Tibial artery (tissue), 4 donors: Measurements from ENCODE around the gene QPCT.

Experiments
- DNase-seq, 2 donors: peaks; one replicate each; pipeline ENCODE4 v3.0.0-alpha.2; 2019
- H3K27ac ChIP-seq, 2 donors: fragments of 200-600 bp; sonication (generic) in 1 of 2; 1 replicate in 1 of 2; 2 replicates in 1 of 2; pipeline ENCODE4 v1.5.1; 2018 to 2019; ENCODE audit warnings: mild to moderate bottlenecking in 1 of 2
- H3K27me3 ChIP-seq, 2 donors: fragments of 200-600 bp; sonication (generic) in 1 of 2; one replicate each; pipeline versions ENCODE4 v1.5.1 to v1.6.0; 2016 to 2019
- H3K36me3 ChIP-seq, 3 donors: fragments of 200-600 bp; sonication (generic) in 2 of 3; one replicate each; pipeline ENCODE4 v1.5.1; 2016 to 2019; ENCODE audit warnings: mild to moderate bottlenecking in 2 of 3
- H3K4me1 ChIP-seq, 4 donors: fragments of 200-600 bp; sonication (generic) in 2 of 4; 1 replicate in 3 of 4; 2 replicates in 1 of 4; pipeline ENCODE4 v1.5.1; 2016 to 2019
- H3K4me3 ChIP-seq, 2 donors: fragments of 200-600 bp; sonication (generic) in 1 of 2; 1 replicate in 1 of 2; 2 replicates in 1 of 2; pipeline ENCODE4 v1.5.1; 2018 to 2019; ENCODE audit warnings: mild to moderate bottlenecking in 2 of 2
- H3K9me3 ChIP-seq, 3 donors: fragments of 200-600 bp; sonication (generic) in 1 of 3; one replicate each; pipeline ENCODE4 v1.5.1; 2016 to 2019
- CTCF ChIP-seq, 2 experiments: fragments of 200-600 bp in 1 of 2; fragments of 450-650 bp in 1 of 2; IDR thresholded peaks; one replicate each; pipeline ENCODE4 v1.5.1; 2017 to 2019; ENCODE audit warnings: antibody characterized with exemption in 2 of 2, mild to moderate bottlenecking in 1 of 2, moderate library complexity in 1 of 2
- intact Hi-C: fragments of 100-400 bp; cut with DNase I; formaldehyde crosslinking; loops from one replicate; pipeline ENCODE4 v1.15.0; 2023; ENCODE audit warnings: low total_unique reads

The QPCT gene

GRCh38 chr2:37326285-37326684 is 18.1 kb upstream of the QPCT start:
- Histone ChIP-seq H3K27ac (peak overlapping the region; percentile 96), H3K9me3 (no peaks in the 10 kb centered on the region), H3K4me3 (peak overlapping the region; percentile 82 to 83), H3K36me3 (no peaks in the 10 kb centered on the region), H3K4me1 (peaks cover 0 to 28% (median 9%) of the 10 kb centered on the region in 4 donors), H3K27me3 (no peaks in the 10 kb centered on the region)
- no peak for TF ChIP-seq CTCF (IDR thresholded peaks at IDR 0.05)
- intact Hi-C loops, result loop anchor here (10.0 kb wide), 1 partner anchor 91 kb away; the partner anchor contains the start of genes CEBPZ and NDUFAF7
- DNase-seq, result peak; percentile 65 to 70

- peak overlapping the region; percentile 82 to 83 for H3K4me3 ChIP-seq
- peak overlapping the region; percentile 96 for H3K27ac ChIP-seq
- intact Hi-C loops, result loop anchor here (10.0 kb wide), 1 partner anchor 92 kb away; the partner anchor contains the start of genes CEBPZ and NDUFAF7
- peaks cover 0 to 20% (median 3%) of the 10 kb centered on the region in 4 donors for H3K4me1 ChIP-seq
- TF ChIP-seq CTCF (IDR thresholded peaks at IDR 0.05), result no peak
- no peaks in the 10 kb centered on the region for H3K9me3 ChIP-seq
- no peak for DNase-seq
- no peaks in the 10 kb centered on the region for H3K36me3 ChIP-seq
- H3K27me3 ChIP-seq, result no peaks in the 10 kb centered on the region
Measured at GRCh38 chr2:37326866-37327634, 17.4 kb upstream of the QPCT start.

GRCh38 chr2:37330681-37331080 is 13.7 kb upstream of the QPCT start:
- Histone ChIP-seq H3K27me3 (no peaks in the 10 kb centered on the region), H3K4me3 (no peak overlapping the region), H3K27ac (no peak overlapping the region), H3K36me3 (no peaks in the 10 kb centered on the region), H3K9me3 (no peaks in the 10 kb centered on the region), H3K4me1 (peaks cover 0 to 10% (median 0%) of the 10 kb centered on the region in 4 donors)
- intact Hi-C loops, result no loop called here
- DNase-seq, result no peak
- no peak for TF ChIP-seq CTCF (IDR thresholded peaks at IDR 0.05)

GRCh38 chr2:37332560-37332959 is 11.9 kb upstream of the QPCT start:
- no peak for DNase-seq
- Histone ChIP-seq H3K9me3 (no peaks in the 10 kb centered on the region), H3K27me3 (no peaks in the 10 kb centered on the region), H3K36me3 (no peaks in the 10 kb centered on the region), H3K4me3 (no peak overlapping the region), H3K4me1 (no peaks in the 10 kb centered on the region), H3K27ac (no peak overlapping the region)
- intact Hi-C loops, result no loop called here
- no peak for TF ChIP-seq CTCF (IDR thresholded peaks at IDR 0.05)

- Histone ChIP-seq H3K36me3 (no peaks in the 10 kb centered on the region), H3K4me1 (no peaks in the 10 kb centered on the region), H3K9me3 (no peaks in the 10 kb centered on the region), H3K27me3 (no peaks in the 10 kb centered on the region), H3K4me3 (no peak overlapping the region), H3K27ac (no peak overlapping the region)
- intact Hi-C loops, result no loop called here
- no peak for DNase-seq
- TF ChIP-seq CTCF (IDR thresholded peaks at IDR 0.05), result no peak
Measured at GRCh38 chr2:37333256-37333655, 11.2 kb upstream of the QPCT start.
